Effector memory CD4-positive, alpha-beta T cell (primary cell): ENCODE results near the gene NNMT.

Source experiments
- DNase-seq, 3 donors: peaks; one replicate each; pipeline ENCODE4 v3.0.0-alpha.2; 2020
- H3K27ac ChIP-seq: 2 replicates; pipeline ENCODE4 v1.7.0; 2013; ENCODE audit warnings: mild to moderate bottlenecking, low read length, moderate library complexity; ENCODE audit not compliant: insufficient read depth, poor library complexity, severe bottlenecking
- H3K27me3 ChIP-seq: replicated peaks from 2 replicates; pipeline ENCODE4 v1.7.0; 2013; ENCODE audit warnings: mild to moderate bottlenecking, low read length; ENCODE audit not compliant: insufficient read depth, control insufficient read depth, poor library complexity, severe bottlenecking
- H3K36me3 ChIP-seq: 2 replicates; pipeline ENCODE4 v1.7.0; 2013; ENCODE audit warnings: mild to moderate bottlenecking, low read length, moderate library complexity; ENCODE audit not compliant: control insufficient read depth, insufficient read depth
- H3K4me1 ChIP-seq: 2 replicates; pipeline ENCODE4 v1.7.0; 2013; ENCODE audit warnings: low read length, mild to moderate bottlenecking; ENCODE audit not compliant: control insufficient read depth, insufficient read depth, poor library complexity, severe bottlenecking
- H3K4me3 ChIP-seq: 2 replicates; pipeline ENCODE4 v1.7.0; 2013; ENCODE audit warnings: low read length, low read depth, mild to moderate bottlenecking; ENCODE audit not compliant: insufficient read depth, poor library complexity, severe bottlenecking
- H3K9me3 ChIP-seq: 2 replicates; pipeline ENCODE4 v1.7.0; 2013; ENCODE audit warnings: mild to moderate bottlenecking, low read length, moderate library complexity; ENCODE audit not compliant: control insufficient read depth

The NNMT gene

DNA sequence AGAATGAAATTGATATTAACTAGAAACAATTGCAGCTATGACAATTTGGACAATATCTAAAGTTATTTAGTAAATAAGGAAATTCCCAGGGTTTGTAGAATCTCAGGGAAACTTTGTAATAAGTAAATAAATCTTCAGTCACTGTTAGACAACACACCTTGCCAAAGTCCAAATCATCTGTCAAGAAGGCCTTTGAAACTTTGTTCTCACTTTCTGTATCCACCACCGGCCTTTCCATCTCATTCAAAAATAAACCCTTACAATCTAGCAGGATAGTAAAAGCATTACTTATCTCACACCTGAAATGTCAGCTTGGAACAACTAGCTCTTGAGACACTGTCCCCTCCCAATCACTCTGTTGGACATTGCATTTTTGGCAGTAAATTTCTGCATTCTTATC lies 7.9 kb downstream of the NNMT start:
- no peak overlapping the region for H3K4me3 ChIP-seq
- no peak overlapping the region for H3K27ac ChIP-seq
- no peaks in the 10 kb centered on the region for H3K4me1 ChIP-seq
- H3K9me3 ChIP-seq = no peaks in the 10 kb centered on the region
- no peaks in the 10 kb centered on the region for H3K36me3 ChIP-seq
- no peak for DNase-seq
- no peaks in the 10 kb centered on the region for H3K27me3 ChIP-seq

DNA sequence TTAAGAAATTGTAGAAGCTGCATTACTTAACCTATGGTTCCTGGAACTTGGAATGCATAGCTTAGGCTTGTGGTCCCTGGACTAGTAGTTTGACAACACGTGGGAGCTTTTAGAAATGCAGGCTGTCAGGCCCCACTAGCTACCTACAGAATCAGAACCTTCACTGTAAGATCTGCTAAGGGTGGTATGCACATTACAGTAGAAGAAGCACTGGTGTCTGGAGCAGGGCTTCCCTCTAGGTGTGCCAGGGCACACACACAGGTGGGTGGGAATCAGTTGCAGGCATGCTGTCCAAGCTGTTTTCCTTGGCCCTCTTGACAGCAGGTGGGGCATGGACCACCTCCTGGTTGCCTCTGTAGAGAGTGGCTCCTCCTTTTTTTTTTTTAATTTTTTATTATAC lies 8.8 kb downstream of the NNMT start:
- no peaks in the 10 kb centered on the region for H3K4me1 ChIP-seq
- H3K9me3 ChIP-seq = no peaks in the 10 kb centered on the region
- no peaks in the 10 kb centered on the region for H3K36me3 ChIP-seq
- no peak overlapping the region for H3K4me3 ChIP-seq
- no peak for DNase-seq
- no peak overlapping the region for H3K27ac ChIP-seq
- no peaks in the 10 kb centered on the region for H3K27me3 ChIP-seq

- Histone ChIP-seq H3K36me3 (no peaks in the 10 kb centered on the region), H3K27me3 (peaks cover 4% of the 10 kb centered on the region), H3K9me3 (no peaks in the 10 kb centered on the region), H3K4me3 (no peak overlapping the region), H3K4me1 (no peaks in the 10 kb centered on the region), H3K27ac (no peak overlapping the region)
- no peak for DNase-seq
Measured at GRCh38 chr11:114307524-114308203, 11.5 kb downstream of the NNMT start.

DNA sequence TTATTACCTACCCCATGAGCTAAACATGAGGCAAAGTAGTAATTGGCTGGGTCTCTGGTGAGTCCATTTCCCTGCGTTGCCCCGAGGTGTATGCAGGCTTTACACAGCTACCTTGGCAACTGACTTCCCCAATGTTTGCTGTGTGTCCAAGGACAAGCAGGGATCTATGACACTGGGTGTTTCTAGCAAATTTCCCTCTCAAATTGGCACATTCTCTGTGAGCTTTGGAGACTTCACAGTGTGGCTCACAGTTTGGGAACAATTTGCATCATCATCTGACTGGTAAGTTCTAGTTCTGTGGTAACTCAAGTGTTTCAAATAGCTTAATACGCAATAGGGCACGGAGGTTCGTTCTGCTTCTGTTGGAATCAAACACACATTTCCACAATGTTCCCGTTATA lies 12.5 kb downstream of the NNMT start:
- no peak overlapping the region for H3K27ac ChIP-seq
- no peaks in the 10 kb centered on the region for H3K4me1 ChIP-seq
- no peak for DNase-seq

DNA sequence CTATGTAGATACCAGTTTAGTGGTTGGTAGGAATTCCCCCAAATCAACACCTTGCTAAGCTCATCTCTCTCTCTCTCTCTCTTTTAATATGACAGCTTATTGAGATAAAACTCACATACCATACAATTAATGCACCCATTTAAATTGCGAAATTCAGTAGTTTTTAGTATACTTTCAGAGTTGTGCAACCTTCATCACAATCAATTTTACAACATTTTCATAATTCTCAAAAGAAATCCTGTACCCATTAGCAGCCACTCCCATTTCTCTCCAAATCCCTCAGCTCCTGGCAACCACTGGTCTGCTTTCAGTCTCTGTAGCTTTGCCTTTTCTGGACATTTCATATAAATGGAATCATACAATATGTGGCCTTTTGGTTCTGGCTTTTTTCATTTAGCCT lies 13.3 kb downstream of the NNMT start:
- Histone ChIP-seq H3K27me3 (peaks cover 4% of the 10 kb centered on the region), H3K9me3 (no peaks in the 10 kb centered on the region), H3K36me3 (no peaks in the 10 kb centered on the region), H3K4me3 (no peak overlapping the region), H3K4me1 (no peaks in the 10 kb centered on the region), H3K27ac (no peak overlapping the region)
- DNase-seq = no peak

More for the DNA sequence above, 12.5 kb downstream of the NNMT start:
- Histone ChIP-seq H3K9me3 (no peaks in the 10 kb centered on the region), H3K4me3 (no peak overlapping the region), H3K36me3 (no peaks in the 10 kb centered on the region), H3K27me3 (peaks cover 4% of the 10 kb centered on the region)

DNA sequence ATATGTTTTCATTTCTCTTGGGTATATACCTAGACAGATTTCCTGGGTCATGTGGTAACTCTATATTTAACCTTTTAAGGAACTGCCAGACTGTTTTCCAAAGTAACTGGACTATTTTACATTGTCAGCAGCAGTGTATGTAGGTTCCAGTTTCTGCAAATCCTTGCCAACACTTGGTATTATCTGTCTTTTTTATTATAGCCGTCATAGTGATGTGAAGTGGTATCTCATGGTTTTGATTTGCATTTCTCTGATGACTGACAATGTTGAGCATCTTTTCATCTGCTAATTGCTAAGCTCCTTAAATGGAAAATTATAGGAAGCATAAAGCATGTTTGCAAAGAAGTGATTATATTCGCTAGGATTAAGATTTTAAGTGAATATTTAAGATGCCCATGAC lies 13.9 kb downstream of the NNMT start:
- no peak overlapping the region for H3K27ac ChIP-seq
- H3K9me3 ChIP-seq = no peaks in the 10 kb centered on the region
- H3K4me3 ChIP-seq = no peak overlapping the region
- H3K36me3 ChIP-seq = no peaks in the 10 kb centered on the region
- H3K4me1 ChIP-seq = no peaks in the 10 kb centered on the region
- DNase-seq = no peak
- H3K27me3 ChIP-seq = peaks cover 4% of the 10 kb centered on the region

- Histone ChIP-seq H3K27ac (no peak overlapping the region), H3K4me3 (no peak overlapping the region), H3K4me1 (no peaks in the 10 kb centered on the region), H3K9me3 (no peaks in the 10 kb centered on the region), H3K27me3 (peaks cover 4% of the 10 kb centered on the region), H3K36me3 (no peaks in the 10 kb centered on the region)
- no peak for DNase-seq
Measured at GRCh38 chr11:114311946-114312345, 15.7 kb downstream of the NNMT start.

DNA sequence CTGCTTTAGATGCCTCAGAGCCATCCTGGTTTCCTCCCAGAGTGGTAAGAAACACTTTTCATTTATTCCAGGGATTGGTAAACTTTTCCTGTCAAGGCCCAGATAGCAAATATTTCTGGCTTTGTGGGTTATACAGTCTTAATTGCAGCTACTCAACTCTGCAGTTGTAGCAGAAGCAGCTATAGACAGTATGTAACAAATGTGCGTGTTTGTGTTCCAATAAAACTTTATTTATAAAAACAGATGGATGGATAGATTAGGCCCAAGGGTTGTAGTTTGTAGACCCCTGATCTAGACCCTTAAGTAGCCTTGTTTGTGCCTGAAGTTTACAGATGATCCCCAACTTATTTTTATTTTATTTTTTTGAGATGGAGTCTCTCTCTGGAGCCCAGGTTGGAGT lies 17.9 kb downstream of the NNMT start:
- Histone ChIP-seq H3K9me3 (no peaks in the 10 kb centered on the region), H3K4me3 (no peak overlapping the region), H3K27me3 (peaks cover 4% of the 10 kb centered on the region), H3K27ac (no peak overlapping the region), H3K4me1 (no peaks in the 10 kb centered on the region), H3K36me3 (no peaks in the 10 kb centered on the region)
- DNase-seq = no peak

- Histone ChIP-seq H3K27me3 (peaks cover 4% of the 10 kb centered on the region), H3K4me1 (no peaks in the 10 kb centered on the region), H3K27ac (no peak overlapping the region), H3K36me3 (no peaks in the 10 kb centered on the region), H3K9me3 (no peaks in the 10 kb centered on the region), H3K4me3 (peak overlapping the region; percentile 18)
- DNase-seq = no peak
Measured at GRCh38 chr11:114315749-114316368, 19.7 kb downstream of the NNMT start.

DNA sequence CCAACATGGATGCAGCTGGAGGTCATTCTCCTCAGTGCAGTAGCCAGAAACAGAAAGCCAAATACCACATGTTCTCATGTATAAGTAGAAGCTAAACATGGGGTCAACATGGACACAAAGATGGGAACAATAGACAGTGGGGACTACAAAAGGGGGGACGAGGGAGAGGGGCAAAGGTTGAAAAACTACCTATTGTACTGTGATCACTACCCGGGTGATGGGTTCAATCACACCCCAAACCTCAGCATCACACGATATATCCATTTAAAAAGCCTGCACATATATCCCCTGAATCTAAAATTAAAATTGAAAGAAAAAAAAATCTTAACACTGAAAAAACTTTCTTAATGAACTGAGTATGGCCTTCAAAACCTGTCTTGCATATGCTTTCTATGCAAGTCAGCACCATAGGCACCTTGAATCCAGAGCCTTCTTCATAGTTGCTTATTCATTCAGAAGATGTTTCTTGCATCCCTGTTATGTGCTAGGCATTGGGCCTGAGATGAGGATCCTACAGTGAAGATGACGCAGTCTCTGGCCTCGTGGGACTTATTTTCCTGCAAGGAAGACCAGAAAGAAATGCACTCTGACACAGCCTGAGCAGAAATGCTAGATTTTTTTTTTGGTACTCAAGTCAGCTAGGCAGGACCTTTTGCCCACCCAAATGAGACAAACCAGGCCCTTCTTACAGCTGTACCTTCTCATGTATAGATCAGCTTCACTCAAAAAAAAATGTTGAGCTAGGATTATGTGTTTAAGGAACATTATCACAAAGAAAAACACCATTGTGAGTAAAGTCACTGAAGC lies 21.0 kb downstream of the NNMT start:
- Histone ChIP-seq H3K36me3 (no peaks in the 10 kb centered on the region), H3K27ac (no peak overlapping the region), H3K9me3 (no peaks in the 10 kb centered on the region), H3K4me1 (no peaks in the 10 kb centered on the region), H3K27me3 (peaks cover under 1% of the 10 kb centered on the region), H3K4me3 (no peak overlapping the region)
- DNase-seq = no peak
